HG03469 (cell line): ENCODE measurements around the gene NAA50.
A peak's percentile ranks its signal among the peaks of the same experiment; 100 is the strongest.

Source experiments
- ATAC-seq: cut with Tn5 transposase; IDR thresholded peaks from one replicate; pipeline ENCODE4 v1.9.1; 2021; ENCODE audit warnings: mild to moderate bottlenecking, moderate library complexity, moderate number of reproducible peaks; ENCODE audit not compliant: unreplicated experiment

The NAA50 gene

GRCh38 chr3:113743006-113743630 is 2.9 kb downstream of the NAA50 start:
- ATAC-seq: no peak

- ATAC-seq: no peak
Observed at GRCh38 chr3:113741620-113742019, 4.4 kb downstream of the NAA50 start.

- no peak for ATAC-seq
Observed at GRCh38 chr3:113741086-113741485, 5.0 kb downstream of the NAA50 start.

GRCh38 chr3:113736548-113737089 is 9.4 kb downstream of the NAA50 start:
- peak; percentile 54 for ATAC-seq

GRCh38 chr3:113731694-113732093 is 14.4 kb downstream of the NAA50 start:
- ATAC-seq: no peak

DNA sequence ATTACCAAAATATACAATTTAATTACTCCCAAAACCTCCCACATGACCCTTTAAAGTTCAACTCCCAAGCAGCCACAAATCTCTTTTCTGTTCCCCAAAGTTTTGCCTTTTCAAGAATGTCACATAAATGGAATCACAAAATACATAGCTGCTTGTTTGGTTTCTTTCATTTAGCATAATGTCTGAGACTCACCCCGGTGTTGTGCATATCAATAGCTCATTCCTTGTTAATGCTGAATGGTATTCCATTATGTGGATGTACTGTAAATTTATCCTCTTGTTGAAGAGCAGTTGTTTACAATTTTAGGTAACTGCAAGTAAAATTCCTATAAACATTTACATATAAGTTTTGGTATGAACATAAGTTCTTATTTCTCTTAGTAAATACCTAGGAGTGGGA is 15.5 kb downstream of the NAA50 start:
- ATAC-seq: no peak

DNA sequence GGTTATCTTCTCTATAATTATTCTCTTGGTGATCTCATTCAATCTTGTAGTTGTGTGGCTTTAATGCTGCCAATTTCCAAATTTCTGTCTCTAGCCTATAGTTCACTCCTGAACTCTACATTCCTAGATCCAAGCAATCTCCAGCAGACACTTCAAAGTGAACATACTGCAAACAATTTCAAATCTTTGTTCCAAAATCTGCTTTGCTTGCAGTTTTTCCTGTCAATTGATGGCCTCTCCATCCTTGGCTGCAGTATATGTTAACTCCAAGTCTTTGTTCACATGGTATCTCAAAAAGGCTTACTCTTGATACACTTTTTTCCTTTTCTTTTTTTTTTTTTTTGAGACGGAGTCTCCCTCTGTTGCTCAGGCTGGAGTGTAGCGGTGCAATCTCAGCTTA is 17.4 kb downstream of the NAA50 start:
- ATAC-seq: no peak

GRCh38 chr3:113721636-113722035 is 24.4 kb downstream of the NAA50 start:
- ATAC-seq: no peak

GRCh38 chr3:113719758-113720157 is 26.3 kb downstream of the NAA50 start:
- no peak for ATAC-seq

GRCh38 chr3:113719294-113719693 is 26.8 kb downstream of the NAA50 start:
- ATAC-seq: no peak

- no peak for ATAC-seq
Observed at GRCh38 chr3:113717818-113718217, 28.2 kb downstream of the NAA50 start.

DNA sequence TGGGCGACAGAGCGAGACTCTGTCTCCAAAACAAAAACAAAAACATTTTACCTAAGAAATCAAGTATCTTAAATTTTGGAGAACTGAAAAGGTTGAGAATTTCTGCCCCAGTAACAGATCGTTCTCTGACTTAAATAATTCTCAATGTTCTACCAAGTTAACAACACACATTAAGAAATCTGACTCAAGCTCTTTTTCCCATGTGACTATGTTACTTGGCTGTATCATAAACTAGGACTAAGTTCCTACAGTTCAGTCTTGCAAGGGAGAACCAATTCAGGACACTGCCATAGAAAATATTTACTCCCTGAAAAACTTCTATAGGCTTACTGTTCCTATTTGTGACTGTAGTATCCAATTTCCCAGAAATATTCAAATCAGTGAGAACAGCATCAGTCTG is 28.7 kb downstream of the NAA50 start:
- no peak for ATAC-seq

DNA sequence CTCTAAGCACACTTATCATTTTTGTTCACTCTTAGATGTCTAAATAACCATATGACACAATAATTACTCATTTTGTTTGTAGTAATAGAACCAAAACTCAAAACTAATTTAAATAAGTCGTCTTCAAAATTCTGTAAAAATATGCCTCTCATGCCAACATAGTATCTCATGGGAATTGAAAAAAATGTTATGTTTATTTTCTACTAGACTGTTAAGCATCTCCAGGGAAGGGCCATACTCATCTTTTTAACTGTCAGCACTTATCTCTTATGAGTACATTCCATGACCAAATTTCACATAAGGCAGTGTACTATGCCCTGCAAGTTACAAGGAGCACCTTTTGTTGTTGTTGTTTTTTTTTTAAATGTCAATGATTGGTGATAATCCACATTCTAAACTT is 31.3 kb downstream of the NAA50 start:
- ATAC-seq: no peak

DNA sequence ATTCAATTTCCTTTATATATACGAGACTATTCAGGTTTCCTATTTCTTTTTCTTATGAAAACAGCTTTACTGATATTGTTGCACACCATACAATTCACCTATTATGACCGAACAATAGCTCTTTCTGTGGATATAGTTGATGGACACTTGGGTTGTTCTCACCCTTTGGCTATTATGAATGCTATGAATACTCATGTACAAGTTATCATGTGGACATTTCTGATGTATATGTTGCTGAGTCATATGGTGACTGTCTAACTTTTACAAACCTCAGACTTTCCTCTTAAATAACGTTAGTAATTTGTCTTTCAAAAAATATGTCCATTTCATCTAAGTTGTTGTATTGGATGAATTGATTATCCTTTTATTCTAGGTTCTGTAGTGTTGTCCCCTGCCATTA is 33.9 kb downstream of the NAA50 start:
- ATAC-seq: no peak

DNA sequence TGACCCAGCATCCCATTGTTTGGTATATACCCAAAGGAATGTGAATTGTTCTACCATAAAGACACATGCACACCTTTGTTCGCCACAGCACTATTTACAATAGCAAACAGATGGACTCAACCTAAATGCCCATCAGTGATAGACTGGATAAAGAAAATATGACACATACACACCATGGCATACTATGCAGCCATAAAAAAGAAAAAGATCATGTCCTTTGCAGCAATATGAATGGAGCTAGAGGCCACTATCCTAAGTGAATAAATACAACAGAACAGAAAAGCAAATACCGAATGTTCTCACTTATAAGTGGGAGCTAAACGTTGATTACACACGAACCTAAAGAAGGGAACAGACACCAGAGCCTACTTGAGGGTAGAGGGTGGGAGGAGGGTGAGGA is 38.2 kb downstream of the NAA50 start:
- ATAC-seq: no peak

DNA sequence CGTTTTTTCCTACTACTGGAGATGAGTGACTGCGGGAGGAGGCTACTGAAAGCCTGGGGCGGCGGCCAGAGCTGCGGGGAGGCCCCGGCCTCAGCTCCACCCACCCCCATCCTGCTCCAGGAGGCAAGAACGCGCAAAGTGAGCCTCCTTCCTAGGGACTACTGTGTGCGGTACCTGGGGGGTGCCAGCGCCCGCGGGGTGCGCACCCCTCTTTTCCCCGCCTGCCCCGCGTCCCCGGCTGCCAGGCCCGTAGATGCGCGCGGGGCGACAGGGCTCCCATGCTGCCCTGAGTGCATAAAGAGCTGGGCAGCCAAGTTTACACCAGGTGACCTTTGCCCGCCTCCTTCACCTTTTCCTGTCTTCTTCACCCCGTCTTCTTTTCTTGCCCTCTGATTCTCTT is 47.1 kb downstream of the NAA50 start:
- ATAC-seq: no peak

- no peak for ATAC-seq
Observed at GRCh38 chr3:113698213-113698742, 47.8 kb downstream of the NAA50 start.

GRCh38 chr3:113697500-113698090 is 48.5 kb downstream of the NAA50 start:
- ATAC-seq: no peak

GRCh38 chr3:113696658-113697499 is 49.2 kb downstream of the NAA50 start:
- peak; percentile 92 for ATAC-seq

- ATAC-seq: peak; percentile 42
Observed at GRCh38 chr3:113695786-113696645, 50.0 kb downstream of the NAA50 start, which contains the start of gene USF3. USF3 (minus strand) TSS chr3:113696642; CDS start chr3:113674878, 21,764 bp downstream.

DNA sequence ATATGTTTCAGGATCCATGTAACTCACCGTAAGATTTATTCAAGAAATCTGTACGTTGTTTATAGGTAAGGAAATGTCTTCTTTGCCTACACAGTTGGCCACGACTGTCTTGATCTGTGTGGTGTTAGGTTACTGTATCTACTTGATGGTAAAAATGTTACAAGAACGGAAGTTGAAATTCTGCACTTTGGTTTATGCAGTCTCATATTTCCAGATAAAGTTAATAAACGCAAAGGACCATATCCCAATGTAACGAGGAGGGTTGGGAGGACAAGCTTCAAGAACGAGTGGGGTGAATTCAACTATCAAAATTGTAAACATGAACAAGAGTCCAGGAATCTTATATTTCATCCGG is 50.6 kb downstream of the NAA50 start:
- no peak for ATAC-seq
